Measurements from ENCODE around the gene AKT1. TPM values are rescaled to one million over a fixed set of nuclear protein-coding genes. Genes with fewer than 3 reads are reported as not detected.

Gene AKT1
- total RNA-seq, 1 donor from 2014 or later = 141 TPM

DNA sequence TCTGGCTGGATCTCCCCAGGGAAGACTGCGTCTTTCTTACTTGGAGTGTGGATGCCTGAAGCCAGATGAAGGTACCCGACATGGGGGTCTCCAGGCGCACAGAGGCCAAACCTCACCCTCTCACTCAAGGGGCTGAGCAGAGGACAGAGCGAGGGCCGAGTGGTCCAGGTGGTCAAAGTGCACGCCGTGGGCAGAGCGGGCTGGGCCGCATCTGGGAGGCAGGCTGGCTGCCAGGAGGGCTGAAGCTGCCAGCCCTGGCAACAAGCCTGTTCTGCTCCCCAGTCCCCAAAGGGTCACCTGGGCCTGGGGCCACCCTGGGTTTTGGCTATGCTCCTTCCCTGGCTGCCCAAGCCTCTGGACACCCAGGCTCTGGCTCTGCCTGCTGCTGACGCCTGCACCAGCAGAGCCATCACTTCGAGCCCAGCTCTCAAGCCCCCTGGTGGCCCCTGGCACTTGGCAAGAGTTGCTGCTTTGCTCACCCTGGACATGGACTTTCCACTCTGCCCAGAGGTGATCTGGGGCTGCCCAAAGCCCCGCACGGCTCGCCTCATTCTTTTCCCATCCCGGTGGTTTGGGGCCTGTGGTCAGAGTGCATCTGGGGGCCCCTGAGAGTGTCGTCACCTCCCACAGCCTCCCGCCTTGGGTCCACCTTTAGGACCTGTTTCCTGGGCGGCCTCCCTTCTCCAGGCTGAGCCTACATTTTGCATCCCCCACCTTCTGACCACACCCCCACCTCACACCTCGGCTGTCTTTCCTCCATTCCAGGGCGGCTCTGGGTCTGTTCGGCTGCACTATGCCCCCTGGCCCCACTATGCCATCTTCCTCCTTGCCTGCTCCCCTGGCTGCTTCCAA is 68.7 kb downstream of the AKT1 start:
- intact Hi-C loops (cut with micrococcal nuclease) = no loop called here

DNA sequence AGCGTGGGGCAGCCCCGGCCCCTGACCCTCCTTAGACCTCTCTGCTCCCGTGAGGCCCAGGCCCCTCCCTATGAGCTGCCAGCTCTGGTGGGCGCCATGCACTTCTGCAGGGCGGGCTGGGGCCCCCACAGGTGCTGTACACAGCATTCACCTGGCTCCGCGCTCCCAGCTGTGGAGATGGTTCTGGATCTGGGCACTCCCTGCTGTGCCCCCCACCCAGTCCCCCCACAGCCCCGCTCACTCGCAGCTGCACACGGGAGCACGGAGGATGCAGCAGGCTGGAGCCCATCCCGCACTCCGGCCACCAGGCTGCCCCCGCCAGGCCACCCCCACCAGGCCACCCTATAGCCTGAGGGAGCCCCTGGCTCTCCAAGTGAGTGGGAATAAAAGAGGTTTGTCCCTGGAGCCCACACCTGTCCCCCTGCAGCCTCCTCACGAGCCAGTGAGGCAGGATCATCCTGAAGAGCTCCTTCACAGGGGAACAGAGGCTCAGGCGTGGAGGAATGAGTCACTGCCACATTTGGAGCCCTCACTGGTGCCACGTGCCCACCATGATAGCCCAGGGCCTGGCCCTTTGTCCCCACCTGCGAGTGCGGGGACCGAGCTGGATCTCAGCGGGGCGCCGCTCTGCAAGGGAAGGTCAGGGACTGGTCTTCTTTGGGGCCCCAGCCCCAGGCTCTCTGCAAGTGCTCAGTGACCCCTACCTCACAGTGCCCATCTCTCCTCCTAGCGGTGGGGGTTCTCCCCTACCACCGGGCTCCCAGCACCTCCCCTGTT is 69.6 kb downstream of the AKT1 start:
- intact Hi-C loops (cut with micrococcal nuclease) = loop anchor here (2.0 kb wide), 1 partner anchor 27 kb away; the partner anchor contains the start of gene SIVA1

DNA sequence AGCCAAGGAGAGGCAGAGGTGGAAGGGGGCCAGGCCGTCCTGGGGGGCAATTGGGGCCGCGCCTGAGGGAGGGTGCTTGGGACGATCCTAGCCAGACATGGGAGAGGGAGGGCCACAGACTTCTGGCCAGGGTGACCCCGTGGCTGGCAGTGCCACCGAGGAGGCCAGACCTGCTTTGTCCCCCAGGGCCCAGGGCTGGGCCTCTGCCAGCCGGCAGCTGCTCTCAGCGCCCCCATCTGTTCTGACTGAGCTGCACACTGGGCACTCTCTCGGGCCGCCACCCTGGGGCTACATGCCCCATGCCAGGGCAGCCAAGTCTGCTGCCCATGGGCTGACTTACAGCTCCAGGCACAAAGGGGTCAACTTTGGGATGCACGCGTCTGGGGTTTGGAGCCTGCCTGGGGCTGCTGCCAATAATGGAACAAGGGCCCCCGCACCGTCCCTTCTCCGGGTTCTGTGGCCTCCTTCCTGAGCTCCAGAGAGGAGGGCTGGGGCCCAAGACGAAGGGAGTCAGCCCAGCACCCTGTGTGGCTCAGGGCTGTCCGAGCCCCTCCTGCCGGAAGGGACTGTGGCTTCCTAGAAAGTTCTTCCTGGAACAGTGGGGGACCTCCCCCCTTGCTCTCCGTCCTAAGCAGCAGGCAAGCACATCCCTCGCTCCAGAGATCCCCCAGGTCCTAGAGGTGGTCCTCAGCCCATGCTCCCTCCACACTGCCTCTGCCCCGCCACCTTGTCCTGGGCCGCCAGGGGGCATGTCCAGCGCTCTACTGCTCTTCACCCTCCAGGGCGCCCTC is 70.4 kb downstream of the AKT1 start:
- intact Hi-C loops (cut with micrococcal nuclease) = loop anchor here (2.0 kb wide), 1 partner anchor 28 kb away; the partner anchor contains the start of gene SIVA1

DNA sequence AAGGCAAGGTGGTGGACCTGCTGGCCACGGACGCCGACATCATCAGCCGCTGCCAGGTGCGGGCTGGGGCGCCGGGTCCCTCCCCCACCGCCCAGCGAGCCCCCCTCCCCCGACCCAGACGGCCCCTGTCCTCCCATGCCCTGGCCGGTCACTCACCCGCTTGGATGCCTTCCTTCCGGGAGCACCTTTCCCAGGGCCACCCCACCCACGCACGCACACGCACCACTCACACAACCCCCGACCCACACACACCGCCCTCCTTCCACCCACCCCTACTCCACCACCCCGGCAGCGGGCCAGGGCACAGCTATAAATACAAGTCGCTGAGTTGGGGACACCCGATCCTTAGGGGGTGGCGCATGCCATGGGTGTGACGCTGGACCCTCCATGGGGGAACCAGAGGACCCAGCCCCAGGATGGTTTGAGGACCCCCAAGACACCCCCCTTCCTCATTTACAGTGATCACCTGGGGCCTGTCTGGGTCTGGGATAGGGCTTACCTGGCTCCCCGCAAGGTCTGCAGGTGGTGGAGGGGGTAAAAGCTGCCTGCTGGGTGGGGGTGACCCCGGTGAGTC is 71.1 kb downstream of the AKT1 start:
- intact Hi-C loops (cut with micrococcal nuclease) = loop anchor here (2.0 kb wide), 1 partner anchor 28 kb away; the partner anchor contains the start of gene SIVA1

DNA sequence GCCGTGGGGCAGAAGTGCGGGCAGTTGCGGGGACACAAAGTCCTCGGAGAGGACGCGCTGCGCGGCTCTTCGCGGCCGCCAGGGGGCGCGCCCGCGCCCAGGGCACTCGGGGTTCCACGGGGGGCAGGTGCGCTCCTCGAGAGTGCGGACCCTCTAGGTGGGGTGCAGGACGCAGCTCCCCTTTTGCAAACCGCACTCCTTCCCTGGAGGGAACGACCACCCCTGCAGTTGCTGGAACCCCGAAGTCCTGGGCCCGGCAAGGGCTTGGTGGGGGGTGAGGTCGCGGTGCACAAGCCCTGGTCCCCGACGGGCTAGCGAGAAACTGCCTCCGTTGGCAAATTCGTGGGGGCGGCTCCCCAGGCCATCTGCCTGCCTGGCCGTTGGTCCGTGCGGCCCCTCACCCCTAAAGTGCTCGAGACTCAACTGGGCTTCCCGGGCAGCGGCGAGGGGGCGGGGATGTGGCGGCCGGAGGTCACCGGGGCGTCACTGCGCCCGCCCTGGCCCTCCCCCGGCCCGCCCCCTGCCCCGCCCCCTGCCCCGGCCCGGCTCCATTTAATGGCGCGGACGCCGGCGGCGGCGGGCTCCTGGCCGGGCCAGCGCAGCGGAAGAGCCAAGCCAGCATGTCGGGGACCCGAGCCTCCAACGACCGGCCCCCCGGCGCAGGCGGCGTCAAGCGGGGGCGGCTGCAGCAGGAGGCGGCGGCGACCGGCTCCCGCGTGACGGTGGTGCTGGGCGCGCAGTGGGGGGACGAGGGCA is 71.7 kb downstream of the AKT1 start, which contains the start of gene ADSS1:
TSS of gene ADSS1 (plus strand) at position 579 of the 756 bp plus-strand sequence. CDS start at position 621, 42 bp downstream.
- intact Hi-C loops (cut with micrococcal nuclease) = loop anchor here (2.0 kb wide), 1 partner anchor 29 kb away; the partner anchor contains the start of gene SIVA1

DNA sequence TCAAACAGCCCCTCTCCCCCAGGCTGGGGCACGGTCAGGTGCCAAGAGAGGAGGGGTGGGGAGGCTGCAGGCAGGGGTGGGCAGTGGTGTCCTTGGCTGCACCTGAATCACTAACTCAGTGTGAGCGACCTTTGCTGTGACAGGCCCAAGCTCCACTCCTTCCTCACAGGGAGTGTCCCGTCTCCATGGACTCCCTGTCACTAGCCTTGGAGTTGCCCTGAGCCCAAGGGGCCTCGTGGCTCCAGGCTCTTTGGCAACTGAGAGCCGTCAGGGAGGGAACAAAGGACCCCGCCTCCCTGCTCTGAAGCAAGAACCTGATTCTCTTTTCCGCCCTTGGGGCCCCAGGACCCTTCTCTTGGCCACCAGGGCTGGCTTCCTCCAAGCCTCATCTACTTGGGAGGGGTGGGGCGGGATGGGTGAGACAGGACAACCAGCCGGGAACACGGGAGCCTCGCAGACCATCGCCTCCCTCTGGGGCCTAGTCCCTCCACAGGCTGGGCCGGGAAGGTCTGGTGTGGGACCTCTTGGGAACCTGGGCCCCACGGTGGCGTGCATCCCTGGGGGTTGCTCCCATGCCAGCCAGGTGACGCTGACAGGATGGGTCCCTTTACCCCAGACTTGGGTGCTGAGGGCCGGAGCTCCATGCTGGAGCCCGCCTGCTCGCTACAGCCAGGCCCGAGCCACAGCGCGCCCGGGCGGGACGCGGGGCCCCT is 72.5 kb downstream of the AKT1 start:
- intact Hi-C loops (cut with micrococcal nuclease) = no loop called here

DNA sequence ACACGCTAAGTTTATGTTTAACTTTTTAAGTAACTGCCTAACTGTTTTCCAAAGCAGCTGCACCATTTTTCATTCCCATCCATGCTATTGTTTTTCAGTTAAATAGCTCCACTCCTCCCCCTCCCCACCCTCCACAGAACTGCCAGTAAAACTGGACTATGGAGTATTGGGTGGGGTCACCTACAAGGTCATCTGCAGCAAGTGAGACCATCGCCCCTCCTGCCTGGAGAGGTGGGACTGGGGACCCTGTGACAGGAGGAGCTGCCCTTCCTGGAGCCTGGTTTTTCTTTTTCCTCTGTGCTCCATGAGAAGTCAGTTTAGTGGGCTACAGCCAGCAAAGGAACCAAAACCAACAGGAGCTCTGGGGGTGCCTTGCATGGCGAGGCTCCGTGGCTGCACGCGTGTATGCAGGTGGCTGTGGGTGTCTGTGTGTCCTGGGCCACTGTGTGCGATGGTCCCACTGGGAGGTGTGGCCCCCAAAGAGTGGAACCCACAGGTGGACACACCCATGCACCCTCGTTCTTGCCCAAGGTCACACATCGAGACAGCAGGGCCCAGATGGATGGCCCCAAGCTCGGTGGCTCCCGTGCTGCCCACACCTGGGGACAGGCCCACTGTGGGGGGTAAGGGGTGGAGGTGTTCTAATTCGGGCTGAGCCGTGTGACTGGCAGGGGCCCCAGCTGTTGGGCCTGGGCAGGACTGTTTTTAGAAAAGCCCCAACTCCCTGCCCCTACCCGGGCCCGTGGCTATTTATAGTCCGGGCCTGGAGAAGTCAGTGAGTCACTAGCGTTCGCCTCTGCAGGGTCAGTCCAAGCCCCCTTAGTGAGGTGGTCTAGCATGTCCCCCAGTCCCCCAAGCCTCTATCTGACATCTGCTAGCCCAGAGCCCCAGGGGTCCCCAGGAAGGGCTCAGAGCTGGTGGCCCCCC is 73.8 kb downstream of the AKT1 start:
- intact Hi-C loops (cut with micrococcal nuclease) = no loop called here

Other genes starting within 250 kb of the AKT1 start
- not detected in 2 replicates for gene C14orf180, start 216.0 kb downstream of the AKT1 start, total RNA-seq
- 0.11 and 0.30 TPM in 2 replicates for gene TMEM179, start 191.0 kb downstream of the AKT1 start, total RNA-seq
- 157 and 169 TPM in 2 replicates for gene INF2, start 106.1 kb downstream of the AKT1 start, total RNA-seq
- gene ADSS1, start 71.5 kb downstream of the AKT1 start, total RNA-seq = 1.0 and 1.8 TPM in 2 replicates
- 116 TPM in 2 replicates for gene SIVA1, start 42.6 kb downstream of the AKT1 start, total RNA-seq
- 5.4 and 5.5 TPM in 2 replicates for gene ZBTB42, start 5.4 kb upstream of the AKT1 start, total RNA-seq
- 3.8 and 4.1 TPM in 2 replicates for gene CEP170B, start 69.5 kb upstream of the AKT1 start, total RNA-seq
- gene PLD4, start 129.1 kb upstream of the AKT1 start, total RNA-seq = 0.11 TPM in 2 replicates
- gene AHNAK2, start 182.6 kb upstream of the AKT1 start, total RNA-seq = 0.05 TPM in 1 of 2 replicates, not detected in the other
- 1.2 and 1.3 TPM in 2 replicates for gene CLBA1, start 190.0 kb upstream of the AKT1 start, total RNA-seq
- gene CDCA4, start 225.3 kb upstream of the AKT1 start, total RNA-seq = 52.6 and 52.7 TPM in 2 replicates

Data from T-helper 2 cell treated with Interferon-gamma antibody and Interleukin-4, amounts not matched to agents 100 ng/mL and 5 ng/mL, for 36 hours (primary cell).